Ascending aorta (tissue), 2 donors: ENCODE results near the gene MAP9. TPM values are rescaled to one million over a fixed set of nuclear protein-coding genes. Genes with fewer than 3 reads are reported as not detected.

Experiments
- DNase-seq, 2 donors: peaks; one replicate each; pipeline ENCODE4 v3.0.0-alpha.2; 2019; ENCODE audit warnings: low spot score in 2 of 2
- H3K27ac ChIP-seq, 2 donors: fragments of 200-600 bp; sonication (generic); one replicate each; pipeline ENCODE4 v1.5.1; 2016 to 2017; ENCODE audit warnings: mild to moderate bottlenecking in 1 of 2
- H3K27me3 ChIP-seq: fragments of 200-600 bp; sonication (generic); one replicate; pipeline ENCODE4 v1.5.1; 2017
- H3K36me3 ChIP-seq, 2 donors: fragments of 200-600 bp; sonication (generic); one replicate each; pipeline ENCODE4 v1.5.1; 2016
- H3K4me1 ChIP-seq, 2 donors: fragments of 200-600 bp; sonication (generic); one replicate each; pipeline ENCODE4 v1.5.1; 2016 to 2017; ENCODE audit warnings: mild to moderate bottlenecking in 1 of 2
- H3K4me3 ChIP-seq, 2 donors: fragments of 200-600 bp; sonication (generic); one replicate each; pipeline ENCODE4 v1.5.1; 2016 to 2017; ENCODE audit warnings: mild to moderate bottlenecking in 1 of 2
- H3K9me3 ChIP-seq, 2 donors: fragments of 200-600 bp; sonication (generic); one replicate each; pipeline ENCODE4 v1.5.1; 2016
- intact Hi-C: fragments of 100-400 bp; cut with DNase I; formaldehyde crosslinking; loops from one replicate; pipeline ENCODE4 v1.15.1; 2023
- total RNA-seq: library from RNA; depleted of rRNA; stranded (reverse); fragments of >200 nt; gene quantifications from one replicate; pipeline ENCODE4 v1.1.0, GENCODE V29; 2016
- TF ChIP-seq, protein P1 (sequence below), 3 experiments: fragments of 200-600 bp in 2 of 3; fragments of 450-650 bp in 1 of 3; sonication (generic) in 2 of 3; IDR thresholded peaks; one replicate each; pipeline ENCODE4 v1.5.1; 2016 to 2019; ENCODE audit warnings: antibody characterized with exemption in 3 of 3, mild to moderate bottlenecking in 1 of 3, moderate library complexity in 1 of 3

The MAP9 gene
- total RNA-seq, 1 donor from 2014 or later: 5.2 TPM

DNA sequence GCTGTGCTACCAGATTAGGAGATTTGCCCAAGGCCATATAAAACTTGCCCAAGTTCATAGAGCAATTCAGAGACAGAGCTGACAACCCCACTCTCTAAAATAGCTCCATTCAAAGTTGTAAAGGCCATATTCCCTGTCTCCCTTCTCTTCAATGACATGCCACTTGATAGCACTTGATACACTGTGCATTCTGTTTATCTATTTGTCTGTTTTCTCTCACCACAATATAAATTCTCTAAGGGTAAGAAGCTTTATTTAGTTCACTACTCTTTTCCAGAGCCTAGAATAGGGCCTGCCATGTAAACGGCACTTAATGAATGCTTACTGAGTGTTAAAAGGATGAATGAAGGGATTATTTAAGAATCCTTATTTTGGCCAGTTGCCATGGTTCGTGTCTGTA lies 24.1 kb upstream of the MAP9 start:
- no peak for DNase-seq
- Histone ChIP-seq H3K4me1 (no peaks in the 10 kb centered on the region), H3K27me3 (no peaks in the 10 kb centered on the region), H3K27ac (no peak overlapping the region), H3K4me3 (no peak overlapping the region), H3K9me3 (no peaks in the 10 kb centered on the region), H3K36me3 (no peaks in the 10 kb centered on the region)
- intact Hi-C loops: no loop called here
- TF ChIP-seq, protein P1, sequence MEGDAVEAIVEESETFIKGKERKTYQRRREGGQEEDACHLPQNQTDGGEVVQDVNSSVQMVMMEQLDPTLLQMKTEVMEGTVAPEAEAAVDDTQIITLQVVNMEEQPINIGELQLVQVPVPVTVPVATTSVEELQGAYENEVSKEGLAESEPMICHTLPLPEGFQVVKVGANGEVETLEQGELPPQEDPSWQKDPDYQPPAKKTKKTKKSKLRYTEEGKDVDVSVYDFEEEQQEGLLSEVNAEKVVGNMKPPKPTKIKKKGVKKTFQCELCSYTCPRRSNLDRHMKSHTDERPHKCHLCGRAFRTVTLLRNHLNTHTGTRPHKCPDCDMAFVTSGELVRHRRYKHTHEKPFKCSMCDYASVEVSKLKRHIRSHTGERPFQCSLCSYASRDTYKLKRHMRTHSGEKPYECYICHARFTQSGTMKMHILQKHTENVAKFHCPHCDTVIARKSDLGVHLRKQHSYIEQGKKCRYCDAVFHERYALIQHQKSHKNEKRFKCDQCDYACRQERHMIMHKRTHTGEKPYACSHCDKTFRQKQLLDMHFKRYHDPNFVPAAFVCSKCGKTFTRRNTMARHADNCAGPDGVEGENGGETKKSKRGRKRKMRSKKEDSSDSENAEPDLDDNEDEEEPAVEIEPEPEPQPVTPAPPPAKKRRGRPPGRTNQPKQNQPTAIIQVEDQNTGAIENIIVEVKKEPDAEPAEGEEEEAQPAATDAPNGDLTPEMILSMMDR (IDR thresholded peaks at IDR 0.05): no peak

DNA sequence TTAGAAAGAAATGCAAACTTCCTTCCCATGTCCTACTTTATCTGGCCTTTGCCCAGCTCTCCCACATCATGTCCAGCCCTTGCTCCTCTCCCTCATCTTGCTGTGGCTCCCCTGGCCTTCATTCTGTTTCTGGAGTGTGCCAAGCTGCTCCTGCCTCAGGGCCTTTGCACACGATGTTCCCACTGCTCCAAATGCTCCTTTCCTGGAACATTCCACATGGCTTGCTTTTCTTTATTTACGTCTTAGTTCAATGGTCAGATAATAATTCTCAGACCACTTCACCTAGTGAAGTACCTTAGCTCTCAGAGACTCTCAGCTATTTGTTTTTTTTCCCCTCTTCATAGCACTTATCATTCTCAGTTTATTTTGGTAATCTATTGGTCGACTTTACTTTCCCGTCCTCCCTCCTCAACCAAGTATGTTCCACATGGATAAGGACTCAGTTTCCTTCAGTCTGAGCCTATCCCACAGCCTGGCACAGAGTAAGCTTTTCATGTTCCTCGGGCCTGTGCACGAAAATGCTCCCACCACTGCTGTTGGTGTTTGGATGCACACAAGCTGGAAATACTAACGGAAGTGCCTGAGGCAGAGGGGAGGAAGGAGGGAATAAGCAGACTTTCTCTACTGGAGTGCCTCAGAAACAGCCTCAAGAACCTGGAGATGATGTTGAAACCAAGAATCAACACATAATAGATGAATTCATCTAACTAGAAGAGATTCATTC lies 23.4 kb upstream of the MAP9 start:
- no peaks in the 10 kb centered on the region for H3K27me3 ChIP-seq
- no peaks in the 10 kb centered on the region for H3K9me3 ChIP-seq
- no peaks in the 10 kb centered on the region for H3K36me3 ChIP-seq
- intact Hi-C loops: no loop called here
- no peak overlapping the region for H3K27ac ChIP-seq
- DNase-seq: no peak
- TF ChIP-seq, protein P1 (IDR thresholded peaks at IDR 0.05): no peak
- H3K4me3 ChIP-seq: no peak overlapping the region
- no peaks in the 10 kb centered on the region for H3K4me1 ChIP-seq

DNA sequence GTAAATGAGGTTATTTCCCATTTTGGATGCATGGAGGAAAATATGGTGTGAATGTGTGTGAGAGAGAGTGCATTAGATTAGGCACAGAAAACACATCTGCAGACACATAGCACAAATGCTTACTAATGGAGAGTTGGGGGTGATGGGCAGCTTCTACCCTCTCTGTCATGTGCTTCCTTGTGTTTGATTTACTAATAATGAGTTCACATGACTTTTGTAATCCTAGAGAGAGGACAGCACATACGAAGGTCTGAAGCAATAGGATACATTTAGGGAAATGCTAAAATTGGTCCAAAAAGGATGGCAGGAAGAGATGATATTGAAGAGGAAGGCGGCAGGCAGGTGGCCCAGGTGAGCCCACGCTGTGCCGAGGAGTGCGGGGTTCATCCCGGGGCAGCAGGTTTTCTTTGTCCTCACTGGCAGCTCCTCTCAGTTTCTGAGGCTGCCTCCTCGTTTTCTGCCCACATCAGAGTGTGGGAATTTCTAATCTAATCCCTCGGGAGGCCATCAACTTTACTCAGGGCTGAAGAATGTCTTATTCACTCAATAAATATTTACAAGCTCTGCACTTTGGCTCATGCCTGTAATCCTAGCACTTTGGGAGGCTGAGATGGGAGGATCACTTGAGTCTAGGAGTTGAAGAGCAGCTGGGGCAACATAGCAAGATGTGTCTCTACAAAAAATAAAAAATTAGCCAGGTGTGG lies 15.9 kb upstream of the MAP9 start:
- Histone ChIP-seq H3K27ac (no peak overlapping the region), H3K27me3 (no peaks in the 10 kb centered on the region), H3K4me1 (no peaks in the 10 kb centered on the region), H3K36me3 (no peaks in the 10 kb centered on the region), H3K4me3 (no peak overlapping the region), H3K9me3 (no peaks in the 10 kb centered on the region)
- TF ChIP-seq, protein P1 (IDR thresholded peaks at IDR 0.05): no peak
- intact Hi-C loops: no loop called here
- DNase-seq: no peak

DNA sequence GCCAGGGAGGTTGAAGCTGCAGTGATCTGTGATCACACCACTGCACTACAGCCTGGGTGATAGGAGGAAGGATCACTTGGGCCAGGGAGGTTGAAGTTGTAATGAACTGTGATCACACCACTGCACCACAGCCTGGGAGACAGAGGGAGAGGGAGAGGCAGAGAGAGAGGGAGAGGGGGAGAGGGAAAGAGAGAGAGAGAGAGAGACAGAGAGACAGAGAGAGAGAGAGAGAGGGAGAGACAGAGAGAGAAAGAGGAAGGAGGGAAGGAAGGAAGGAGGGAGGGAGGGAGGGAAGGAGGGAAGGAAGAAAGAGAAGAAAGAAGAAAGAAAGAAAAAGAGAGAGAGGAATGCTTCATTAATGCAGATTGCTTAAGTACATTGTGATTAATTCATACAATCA lies 15.2 kb upstream of the MAP9 start:
- no peaks in the 10 kb centered on the region for H3K4me1 ChIP-seq

DNA sequence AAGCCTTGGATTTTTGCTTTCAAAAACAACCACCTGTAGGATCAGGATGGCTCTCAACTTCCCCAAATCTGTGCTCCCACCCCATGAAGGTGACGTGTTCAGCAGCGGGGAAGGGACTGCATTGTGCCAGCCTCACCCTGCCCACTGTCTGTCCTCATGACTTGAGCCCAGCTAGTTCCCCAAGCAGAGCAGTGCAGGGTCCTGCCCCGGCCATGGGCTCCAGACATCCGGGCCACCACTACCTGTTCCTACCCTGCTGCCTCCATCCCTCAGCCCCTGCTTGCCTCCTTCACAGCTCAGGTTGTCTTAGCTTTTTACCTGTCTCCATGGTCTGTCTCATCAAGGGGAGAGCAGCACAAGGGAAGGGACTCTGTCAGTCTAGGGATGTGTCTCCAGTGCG lies 11.4 kb upstream of the MAP9 start:
- H3K27me3 ChIP-seq: no peaks in the 10 kb centered on the region
- intact Hi-C loops: no loop called here
- no peaks in the 10 kb centered on the region for H3K36me3 ChIP-seq
- TF ChIP-seq, protein P1 (IDR thresholded peaks at IDR 0.05): no peak
- H3K27ac ChIP-seq: no peak overlapping the region
- no peaks in the 10 kb centered on the region for H3K4me1 ChIP-seq
- H3K9me3 ChIP-seq: no peaks in the 10 kb centered on the region
- H3K4me3 ChIP-seq: no peak overlapping the region
- no peak for DNase-seq

More for the DNA sequence above, 15.2 kb upstream of the MAP9 start:
- DNase-seq: no peak
- no peak overlapping the region for H3K4me3 ChIP-seq
- TF ChIP-seq, protein P1 (IDR thresholded peaks at IDR 0.05): no peak
- no peaks in the 10 kb centered on the region for H3K27me3 ChIP-seq
- no peaks in the 10 kb centered on the region for H3K9me3 ChIP-seq
- intact Hi-C loops: no loop called here
- no peak overlapping the region for H3K27ac ChIP-seq
- H3K36me3 ChIP-seq: no peaks in the 10 kb centered on the region
